RWPE1 (cell line): ENCODE data around the gene ACVR2A.

Source experiments
- CTCF ChIA-PET: fragments of 350-600 bp; sonication (Branson Sonifier 250); formaldehyde crosslinking; extraction: SDS; loops from one replicate; lab custom pipeline; 2021; lab: Yijun Ruan, JAX
- POLR2A ChIA-PET: fragments of 400-600 bp; formaldehyde crosslinking; extraction: SDS; loops from one replicate; lab custom pipeline; 2020; ENCODE audit warnings: antibody characterized with exemption; ENCODE audit not compliant: low non-redundant PET; lab: Yijun Ruan, JAX
- DNase-seq: peaks from one replicate; pipeline ENCODE4 v3.0.0; 2012; ENCODE audit warnings: low spot score
- H3K27ac ChIP-seq: fragments of 450-650 bp; 2 replicates; pipeline ENCODE4 v1.5.1; 2017
- CTCF ChIP-seq: fragments of 450-650 bp; conservative IDR thresholded peaks from 2 replicates; pipeline ENCODE4 v1.5.1; 2017; ENCODE audit warnings: low read depth, mild to moderate bottlenecking

ACVR2A gene

DNA sequence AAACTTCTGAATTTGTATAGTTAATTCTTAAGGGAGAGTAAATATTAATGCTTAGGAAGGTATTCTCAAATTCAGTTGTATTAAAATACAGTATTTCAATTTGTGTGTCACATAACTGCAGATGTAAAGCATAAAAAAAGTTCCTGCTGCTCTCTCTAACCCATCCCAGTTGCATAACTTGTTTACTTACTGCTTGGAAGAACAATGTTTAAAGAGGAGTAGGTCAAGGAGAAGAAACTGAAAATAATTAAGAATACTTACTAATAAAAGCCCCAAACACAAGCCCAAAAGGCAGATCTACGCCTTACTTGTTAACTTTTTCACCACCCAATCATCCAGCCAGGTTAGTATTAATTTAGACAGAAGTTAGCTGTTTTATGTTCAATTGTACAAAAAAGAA is 94.5 kb downstream of the ACVR2A start:
- no peak for TF ChIP-seq CTCF
- H3K27ac ChIP-seq: no peak overlapping the region
- ChIA-PET CTCF (no interaction called here), POLR2A (no interaction called here)
- no peak for DNase-seq

DNA sequence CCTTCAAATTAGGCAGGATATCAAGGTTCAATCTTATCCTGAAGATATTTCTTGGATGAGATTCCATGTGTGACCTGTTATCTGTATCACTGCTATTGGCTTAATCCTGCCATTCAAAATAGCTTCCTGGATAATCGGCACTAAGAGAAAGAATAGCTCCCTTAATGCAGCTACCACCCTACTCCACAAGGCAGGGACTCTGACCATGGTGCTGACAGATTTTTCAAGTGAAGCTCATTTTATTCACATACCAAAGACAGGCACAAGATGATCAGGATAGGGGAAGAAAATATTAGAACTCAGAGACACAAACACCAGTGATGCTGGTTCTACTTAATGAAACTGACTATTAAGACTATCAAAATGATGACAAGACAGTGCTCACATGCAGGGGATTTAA is 100.8 kb downstream of the ACVR2A start:
- no peak for DNase-seq
- no peak overlapping the region for H3K27ac ChIP-seq
- no peak for TF ChIP-seq CTCF
- POLR2A ChIA-PET: no interaction called here
- CTCF ChIA-PET: interaction anchor here (0.5 to 0.9 kb wide), 2 partner anchors 10 to 563 kb away, joined by 3 to 4 read pairs; no protein-coding TSS in a partner anchor

DNA sequence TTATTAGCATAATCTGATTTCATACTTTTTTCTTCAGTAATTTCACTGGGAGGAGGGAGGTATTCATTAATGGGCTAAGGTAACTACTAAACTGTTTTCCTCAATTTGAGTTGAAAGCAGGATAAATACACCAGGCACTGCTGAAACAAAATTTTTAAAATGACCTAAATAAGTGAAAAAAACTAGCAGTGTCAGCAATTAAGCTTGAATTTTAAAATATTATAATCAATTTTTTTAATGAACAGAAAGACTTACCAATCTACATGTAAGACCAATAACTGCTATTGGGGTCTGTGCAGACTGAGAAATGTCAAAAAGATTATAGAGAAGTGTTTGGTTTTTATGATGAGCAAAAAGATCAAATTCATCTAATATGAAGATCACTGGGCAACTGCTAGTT is 107.3 kb downstream of the ACVR2A start:
- ChIA-PET POLR2A (no interaction called here), CTCF (interaction anchor here (0.7 kb wide), 2 partner anchors 131 to 1564 kb away, joined by 3 read pairs; no protein-coding TSS in a partner anchor)
- no peak for TF ChIP-seq CTCF
- DNase-seq: no peak
- H3K27ac ChIP-seq: no peak overlapping the region

DNA sequence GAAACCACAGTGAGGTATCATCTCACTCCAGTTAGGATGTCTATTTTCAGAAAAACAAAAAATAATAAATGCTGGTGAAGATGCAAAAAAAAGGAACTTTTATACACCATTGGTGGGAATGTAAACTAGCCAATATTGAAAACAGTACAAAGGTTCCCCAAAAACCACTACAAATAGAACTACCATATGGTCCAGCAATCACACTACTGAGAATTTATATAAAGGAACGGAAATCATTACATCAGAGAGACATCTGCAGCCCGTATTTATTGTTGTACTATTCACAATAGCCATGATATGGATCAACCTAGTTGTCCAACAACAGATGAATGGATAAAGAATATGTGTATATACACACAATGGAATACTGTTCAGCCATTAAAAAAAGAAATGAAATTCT is 123.7 kb downstream of the ACVR2A start:
- no peak for TF ChIP-seq CTCF
- DNase-seq: no peak
- ChIA-PET CTCF (no interaction called here), POLR2A (no interaction called here)
- no peak overlapping the region for H3K27ac ChIP-seq

GRCh38 chr2:147976102-147976501 is 131.3 kb downstream of the ACVR2A start:
- ChIA-PET CTCF (no interaction called here), POLR2A (no interaction called here)
- no peak overlapping the region for H3K27ac ChIP-seq
- TF ChIP-seq CTCF: no peak
- DNase-seq: no peak

DNA sequence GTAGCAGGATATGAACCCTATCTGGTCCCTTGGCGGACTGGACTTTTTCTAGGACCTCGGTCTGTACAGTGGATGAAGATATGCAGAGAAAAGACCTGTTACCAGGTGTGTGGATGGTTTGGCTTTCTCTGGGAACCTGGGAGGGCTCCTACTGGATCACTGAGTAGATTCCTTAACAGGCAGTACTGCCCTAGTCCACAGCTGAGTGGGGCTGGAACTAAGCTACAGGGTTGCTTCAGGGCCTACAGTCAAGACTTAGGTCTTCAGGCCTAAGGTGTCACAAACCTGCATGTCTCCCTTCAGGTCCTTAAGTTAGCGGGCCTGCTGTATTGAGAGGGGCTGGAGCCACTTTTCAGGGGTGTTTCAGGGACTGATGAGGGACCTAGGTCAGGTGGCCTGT is 132.8 kb downstream of the ACVR2A start:
- CTCF ChIA-PET: no interaction called here
- DNase-seq: no peak
- no peak overlapping the region for H3K27ac ChIP-seq
- no peak for TF ChIP-seq CTCF
- POLR2A ChIA-PET: no interaction called here
